Epithelial cell of esophagus (primary cell): ENCODE measurements around the gene ARSJ.

Experiments
- DNase-seq: peaks from one replicate; pipeline ENCODE4 v3.0.0; 2010; ENCODE audit warnings: low read depth
- H3K4me3 ChIP-seq: 2 replicates; pipeline ENCODE4 v1.5.1; 2011; ENCODE audit warnings: mild to moderate bottlenecking, low read length, control low read depth
- CTCF ChIP-seq: IDR thresholded peaks from 2 replicates; pipeline ENCODE4 v1.5.1; 2011; ENCODE audit warnings: low read depth, mild to moderate bottlenecking, low read length, control low read depth, inconsistent platforms; ENCODE audit not compliant: insufficient read depth; ENCODE audit errors: missing control alignments

Gene ARSJ

GRCh38 chr4:113976741-113977525, 2.5 kb downstream of the ARSJ start:
- peak overlapping the region; percentile 86 for H3K4me3 ChIP-seq
- TF ChIP-seq CTCF, result no peak
- no peak for DNase-seq

GRCh38 chr4:113975578-113975977, 3.9 kb downstream of the ARSJ start:
- H3K4me3 ChIP-seq, result peak overlapping the region; percentile 34
- TF ChIP-seq CTCF, result no peak
- no peak for DNase-seq

DNA sequence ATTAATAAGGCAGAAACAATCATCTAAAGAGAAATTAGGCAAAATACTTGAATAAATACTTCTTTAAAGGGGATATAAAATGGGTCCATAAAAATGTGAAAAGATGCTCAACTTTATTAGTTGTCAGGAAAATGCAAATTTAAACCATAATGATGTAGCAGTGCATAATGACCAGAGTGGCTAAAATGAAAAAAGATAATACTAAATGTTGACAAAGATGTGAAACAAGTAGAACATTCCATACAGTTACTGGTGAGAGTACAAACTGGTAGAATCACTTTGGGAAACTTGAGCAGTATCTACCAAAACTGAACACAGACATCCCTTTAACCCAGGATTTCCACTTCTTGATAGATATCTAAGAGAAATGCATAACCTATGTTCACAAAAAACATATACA, 5.0 kb downstream of the ARSJ start:
- H3K4me3 ChIP-seq, result no peak overlapping the region
- no peak for TF ChIP-seq CTCF
- no peak for DNase-seq

DNA sequence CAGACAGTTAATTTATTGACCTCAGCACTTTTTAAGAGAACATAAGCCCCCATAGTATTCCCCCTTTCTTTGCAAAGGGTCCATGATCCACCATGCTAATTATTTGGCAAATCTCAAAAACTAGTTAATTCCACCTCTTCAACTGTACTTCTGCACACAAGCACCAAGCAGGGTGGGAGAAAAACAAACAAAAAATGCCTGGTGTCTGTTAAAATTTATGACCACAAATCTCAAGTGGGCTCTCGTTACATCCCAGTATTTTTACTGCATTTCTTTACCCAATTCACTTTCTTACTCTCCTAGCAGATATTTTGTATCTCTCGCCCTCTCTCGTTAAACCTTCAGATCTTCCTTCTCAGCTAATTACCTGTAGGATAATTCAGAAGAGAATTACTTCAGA, 6.1 kb downstream of the ARSJ start:
- H3K4me3 ChIP-seq, result no peak overlapping the region
- no peak for TF ChIP-seq CTCF
- DNase-seq, result no peak

DNA sequence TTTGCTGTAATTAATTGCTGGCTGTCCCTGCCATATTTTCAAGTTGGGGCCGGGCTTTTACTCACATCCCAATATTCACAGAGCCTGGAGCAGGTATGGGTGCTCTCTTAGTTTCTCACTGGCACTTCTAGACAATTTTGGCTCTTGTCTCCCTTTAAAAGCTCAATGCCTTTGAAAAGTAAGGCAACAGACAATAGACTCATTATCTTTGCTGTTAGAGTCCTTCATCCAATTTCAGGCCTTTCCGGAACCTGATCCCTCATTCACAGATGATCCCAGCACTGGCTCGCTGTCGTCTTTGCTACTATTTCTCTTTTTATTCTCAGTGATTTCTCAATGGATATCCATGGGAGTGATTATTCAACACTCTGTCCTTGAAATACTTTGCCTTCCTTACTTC, 6.7 kb downstream of the ARSJ start:
- no peak for TF ChIP-seq CTCF
- H3K4me3 ChIP-seq, result no peak overlapping the region
- DNase-seq, result no peak

DNA sequence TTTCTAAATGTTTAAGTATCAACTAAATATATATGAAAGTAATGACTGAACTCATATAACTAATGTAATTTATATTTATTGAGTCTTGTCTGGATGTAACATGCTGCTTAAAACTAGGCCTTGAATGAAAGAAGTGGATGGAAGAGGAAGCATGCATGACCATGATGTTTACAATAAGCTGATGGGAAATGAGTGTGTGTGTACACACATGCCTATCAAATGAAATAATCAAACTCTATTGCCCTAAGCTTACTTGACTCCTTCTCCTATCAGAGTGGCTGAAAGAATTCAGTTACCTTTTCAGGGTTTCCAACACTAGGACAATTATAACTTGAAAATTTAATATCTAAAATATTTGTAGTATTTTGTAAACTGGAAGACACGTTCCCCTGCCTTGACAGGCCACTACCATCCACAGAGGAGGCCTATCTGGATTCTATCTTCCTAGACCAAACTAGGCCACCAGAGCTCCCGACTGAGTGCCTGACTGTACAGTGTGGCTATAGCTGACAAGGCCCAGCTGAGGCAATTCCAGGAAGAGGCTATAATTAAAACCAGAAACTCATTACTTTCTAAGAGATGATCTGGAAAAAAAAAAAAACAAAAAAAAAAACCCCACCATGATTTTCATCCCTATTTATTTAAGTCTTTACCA, 7.6 kb downstream of the ARSJ start:
- no peak overlapping the region for H3K4me3 ChIP-seq
- peak; percentile 77 for DNase-seq
- no peak for TF ChIP-seq CTCF

DNA sequence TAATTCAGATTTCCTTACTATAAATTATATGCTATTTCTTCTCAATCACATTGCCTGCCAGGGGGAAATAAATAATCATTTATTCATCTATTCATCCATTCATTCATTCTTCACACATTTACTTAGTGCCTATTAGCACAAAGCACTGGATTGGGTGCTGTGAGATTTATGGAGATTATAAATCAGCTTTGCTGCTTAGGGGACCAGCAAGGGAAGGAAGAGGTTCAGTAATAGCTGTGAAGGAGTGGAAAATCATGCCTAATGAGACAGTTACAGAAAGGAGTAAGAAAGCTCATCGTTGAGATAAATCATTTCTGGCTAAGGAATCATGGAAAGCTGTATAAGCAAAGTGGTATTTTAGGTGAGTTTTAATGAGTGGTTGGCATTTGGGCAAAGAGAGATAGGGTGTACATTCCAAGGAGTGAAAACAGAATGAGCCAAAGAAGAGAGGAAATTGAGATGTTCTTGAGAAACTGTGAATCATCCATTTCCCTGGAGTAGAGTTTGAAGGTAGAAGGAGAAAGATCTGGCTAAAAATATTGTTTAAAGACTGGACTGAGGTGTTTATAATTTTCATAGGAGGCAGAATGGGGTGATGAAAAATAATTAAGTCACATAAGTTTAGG, 9.6 kb downstream of the ARSJ start:
- peak; percentile 40 for DNase-seq
- H3K4me3 ChIP-seq, result no peak overlapping the region
- no peak for TF ChIP-seq CTCF
